ENCODE data around the gene TNS1. TPM values are rescaled to one million over a fixed set of nuclear protein-coding genes. Genes with fewer than 3 reads are reported as not detected.

TNS1 gene
- polyA plus RNA-seq, 1 donor from 2014 or later, result not detected

DNA sequence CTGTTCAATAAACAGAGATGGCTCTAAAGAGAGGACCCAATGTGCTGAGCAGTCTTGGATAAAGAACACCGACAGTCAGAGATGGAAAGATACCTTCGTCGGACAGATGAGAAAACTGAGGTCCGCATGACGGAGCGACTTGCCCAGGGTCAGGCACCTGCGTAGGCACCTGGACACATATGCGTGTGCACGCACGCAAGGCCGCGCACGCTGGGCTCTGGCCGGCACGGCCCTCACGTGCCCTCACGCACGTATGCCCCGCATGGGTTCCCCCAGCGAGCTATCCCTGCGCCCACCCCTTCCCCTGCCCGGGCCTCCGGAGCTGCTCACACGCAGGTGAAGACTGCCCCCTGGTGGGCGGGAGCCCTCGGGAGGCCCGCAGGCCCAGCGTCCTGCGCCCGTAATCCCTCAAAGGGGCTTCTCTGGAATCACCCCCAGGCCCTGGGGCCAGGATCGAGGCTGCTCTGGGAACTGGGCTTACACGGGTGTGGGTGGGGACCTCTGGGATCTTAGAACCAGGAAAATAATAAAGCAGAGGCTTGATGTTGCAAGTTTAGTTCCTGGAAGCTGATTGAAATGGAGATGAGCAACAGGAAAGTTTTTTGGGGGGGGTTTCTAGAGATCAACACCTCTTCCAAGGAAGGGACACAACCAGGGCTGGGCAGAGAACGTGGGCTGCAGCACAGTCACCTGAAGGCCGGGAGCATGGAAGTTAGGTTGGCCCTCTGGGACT lies 246.3 kb downstream of the TNS1 start:
- peaks cover 2 to 6% (median 5%) of the 10 kb centered on the region in 3 donors for H3K9me3 Mint-ChIP-seq
- no peak overlapping the region for H3K27ac Mint-ChIP-seq
- H3K36me3 Mint-ChIP-seq, result peaks cover 4% of the 10 kb centered on the region
- H3K4me1 Mint-ChIP-seq, result peaks cover 0 to 4% (median 3%) of the 10 kb centered on the region in 3 donors
- H3K27me3 Mint-ChIP-seq, result peaks cover 20% of the 10 kb centered on the region
- peak overlapping the region in 2 of 4 donors; percentile 0 to 31 for H3K4me3 Mint-ChIP-seq

DNA sequence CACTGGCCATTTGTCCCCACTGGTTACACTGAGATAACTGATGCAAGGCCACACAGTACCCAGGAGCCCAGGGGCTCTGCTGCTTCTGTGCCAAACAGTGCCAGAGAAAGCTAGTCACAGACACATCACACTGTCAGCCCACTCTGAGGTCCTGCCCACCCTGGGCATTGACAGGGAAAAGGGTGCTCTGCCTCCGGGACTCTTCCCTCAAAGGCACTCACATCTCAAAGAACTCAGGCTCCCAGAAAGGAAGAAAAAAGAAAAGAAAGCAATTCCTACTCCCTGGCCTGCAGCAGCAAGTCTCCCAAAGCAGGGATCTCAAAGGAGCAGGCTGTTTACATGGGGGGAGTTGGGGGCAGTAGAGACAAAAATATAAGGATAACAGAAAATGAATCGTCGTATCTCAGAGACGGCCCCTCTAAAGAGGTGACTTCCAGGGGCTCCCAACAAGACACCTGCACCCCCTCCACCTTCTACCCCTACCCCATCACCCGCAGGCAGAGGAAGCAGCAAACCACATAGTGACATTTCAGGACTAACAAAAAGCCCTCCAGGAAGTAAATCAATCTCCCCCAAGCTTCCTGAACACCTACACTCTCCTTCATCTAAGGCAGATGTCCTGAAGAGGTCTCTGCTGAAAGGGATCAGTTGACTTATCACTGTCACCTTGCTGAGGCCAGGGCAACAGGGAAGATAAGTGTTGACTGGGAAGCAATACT lies 247.6 kb downstream of the TNS1 start:
- Mint-ChIP-seq H3K36me3 (no peaks in the 10 kb centered on the region), H3K9me3 (peaks cover 0 to under 1% (median 0%) of the 10 kb centered on the region in 3 donors), H3K27me3 (peaks cover 16% of the 10 kb centered on the region), H3K27ac (no peak overlapping the region), H3K4me1 (peaks cover 0 to 4% (median 3%) of the 10 kb centered on the region in 3 donors), H3K4me3 (peak overlapping the region in 1 of 4 donors; percentile 47)

- no peak overlapping the region for H3K27ac Mint-ChIP-seq
- H3K4me1 Mint-ChIP-seq, result peaks cover 0 to 4% (median 1%) of the 10 kb centered on the region in 3 donors
- H3K9me3 Mint-ChIP-seq, result no peaks in the 10 kb centered on the region
- peaks cover 16% of the 10 kb centered on the region for H3K27me3 Mint-ChIP-seq
- no peak overlapping the region for H3K4me3 Mint-ChIP-seq
- H3K36me3 Mint-ChIP-seq, result no peaks in the 10 kb centered on the region
These were observed 249.2 kb downstream of the TNS1 start for GRCh38 chr2:217753460-217754200.

- Mint-ChIP-seq H3K9me3 (no peaks in the 10 kb centered on the region), H3K4me3 (no peak overlapping the region), H3K27me3 (peaks cover 16% of the 10 kb centered on the region), H3K27ac (no peak overlapping the region), H3K36me3 (peaks cover 3% of the 10 kb centered on the region), H3K4me1 (peaks cover 0 to 4% (median 1%) of the 10 kb centered on the region in 3 donors)
These were observed 249.9 kb downstream of the TNS1 start for GRCh38 chr2:217752714-217753459.

- peaks cover 6% of the 10 kb centered on the region for H3K36me3 Mint-ChIP-seq
- H3K27ac Mint-ChIP-seq, result no peak overlapping the region
- H3K4me1 Mint-ChIP-seq, result peaks cover 0 to 4% (median 1%) of the 10 kb centered on the region in 3 donors
- H3K27me3 Mint-ChIP-seq, result peaks cover 14% of the 10 kb centered on the region
- no peaks in the 10 kb centered on the region for H3K9me3 Mint-ChIP-seq
- H3K4me3 Mint-ChIP-seq, result no peak overlapping the region
These were observed 250.8 kb downstream of the TNS1 start for GRCh38 chr2:217751952-217752351.

- H3K4me3 Mint-ChIP-seq, result no peak overlapping the region
- H3K36me3 Mint-ChIP-seq, result peaks cover 6% of the 10 kb centered on the region
- peaks cover 0 to 4% (median 1%) of the 10 kb centered on the region in 3 donors for H3K4me1 Mint-ChIP-seq
- H3K27me3 Mint-ChIP-seq, result peaks cover 10% of the 10 kb centered on the region
- H3K9me3 Mint-ChIP-seq, result no peaks in the 10 kb centered on the region
- H3K27ac Mint-ChIP-seq, result no peak overlapping the region
These were observed 251.6 kb downstream of the TNS1 start for GRCh38 chr2:217751192-217751591.

Other genes starting within 250 kb of the TNS1 start
- gene RUFY4, start 66.3 kb upstream of the TNS1 start, polyA plus RNA-seq, result 0.25 TPM
- gene CXCR2, start 123.0 kb upstream of the TNS1 start, polyA plus RNA-seq, result 0.40 TPM
- gene CXCR1, start 164.0 kb upstream of the TNS1 start, polyA plus RNA-seq, result 0.35 TPM
- gene ARPC2, start 214.2 kb upstream of the TNS1 start, polyA plus RNA-seq, result 862 TPM